Fibroblast of the conjunctiva (primary cell): ENCODE data around the gene HBEGF.

Experiments
- DNase-seq: peaks from one replicate; pipeline ENCODE4 v3.0.0-alpha.2; 2010; ENCODE audit warnings: low read depth

Gene HBEGF

GRCh38 chr5:140346348-140347221, at the start of gene HBEGF:
TSS of gene HBEGF (minus strand) at chr5:140346603. CDS start at chr5:140346328, 275 bp downstream.
- DNase-seq = no peak

GRCh38 chr5:140393738-140394137, 47.3 kb upstream of the HBEGF start:
- no peak for DNase-seq

GRCh38 chr5:140391732-140392131, 45.3 kb upstream of the HBEGF start:
- DNase-seq = no peak

- peak; percentile 67 for DNase-seq
These were observed 44.9 kb upstream of the HBEGF start for GRCh38 chr5:140391312-140391711.

- DNase-seq = no peak
These were observed 41.6 kb upstream of the HBEGF start for GRCh38 chr5:140388052-140388451.

- no peak for DNase-seq
These were observed 36.9 kb upstream of the HBEGF start for GRCh38 chr5:140383300-140383699.

GRCh38 chr5:140382866-140383265, 36.5 kb upstream of the HBEGF start:
- no peak for DNase-seq

GRCh38 chr5:140381972-140382371, 35.6 kb upstream of the HBEGF start:
- DNase-seq = no peak

GRCh38 chr5:140381351-140381750, 34.9 kb upstream of the HBEGF start:
- DNase-seq = no peak

GRCh38 chr5:140372971-140373487, 26.6 kb upstream of the HBEGF start:
- DNase-seq = peak; percentile 61

GRCh38 chr5:140371356-140372151, 25.2 kb upstream of the HBEGF start:
- no peak for DNase-seq

GRCh38 chr5:140367256-140368013, 21.0 kb upstream of the HBEGF start:
- DNase-seq = no peak

GRCh38 chr5:140366589-140367255, 20.3 kb upstream of the HBEGF start:
- no peak for DNase-seq

- no peak for DNase-seq
These were observed 19.5 kb upstream of the HBEGF start for GRCh38 chr5:140365941-140366340.

GRCh38 chr5:140365282-140365681, 18.9 kb upstream of the HBEGF start:
- DNase-seq = no peak

GRCh38 chr5:140364472-140364765, 18.0 kb upstream of the HBEGF start:
- no peak for DNase-seq

- DNase-seq = no peak
These were observed 17.4 kb upstream of the HBEGF start for GRCh38 chr5:140363631-140364471.

- peak; percentile 31 for DNase-seq
These were observed 16.6 kb upstream of the HBEGF start for GRCh38 chr5:140362875-140363630.

- no peak for DNase-seq
These were observed 15.9 kb upstream of the HBEGF start for GRCh38 chr5:140362311-140362710.

GRCh38 chr5:140361901-140362300, 15.5 kb upstream of the HBEGF start:
- DNase-seq = no peak
